ENCODE results near the gene TNS3. TPM values are rescaled to one million over a fixed set of nuclear protein-coding genes. Genes with fewer than 3 reads are reported as not detected.
"Not testable (repeated sequence)": the region's sequence is repeated elsewhere in the genome, so short reads cannot be mapped to it uniquely, and the experiment has no call there.

TNS3 gene
- total RNA-seq, 2 donors from 2014 or later, result 64.8 to 69.3 TPM

- DNase-seq (ENCODE audit: low spot score), result no peak
- intact Hi-C loops (cut with DNase I), result no loop called here
Observed at GRCh38 chr7:47550788-47551470, 31.0 kb downstream of the TNS3 start.

DNA sequence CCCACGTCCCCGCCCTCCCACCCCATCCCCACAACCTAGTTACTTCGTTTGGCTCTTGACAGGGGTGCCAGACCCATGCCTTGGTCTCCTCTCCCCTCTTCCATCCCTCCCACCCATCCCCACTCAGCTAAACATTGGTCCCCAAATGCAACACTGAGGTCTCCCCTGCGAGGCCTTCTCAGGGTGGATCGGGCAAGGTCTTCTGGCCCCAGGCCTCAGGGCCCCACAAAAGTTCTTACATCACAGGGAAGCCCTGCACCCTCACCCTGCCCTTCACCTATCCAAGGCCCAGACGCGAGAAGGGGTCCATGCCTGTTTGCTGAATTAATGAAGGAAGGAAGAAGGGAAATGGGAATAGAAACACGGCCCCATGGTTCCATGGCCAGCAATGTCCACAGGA, 32.0 kb downstream of the TNS3 start:
- no peak for DNase-seq (ENCODE audit: low spot score)
- intact Hi-C loops (cut with DNase I), result no loop called here

DNA sequence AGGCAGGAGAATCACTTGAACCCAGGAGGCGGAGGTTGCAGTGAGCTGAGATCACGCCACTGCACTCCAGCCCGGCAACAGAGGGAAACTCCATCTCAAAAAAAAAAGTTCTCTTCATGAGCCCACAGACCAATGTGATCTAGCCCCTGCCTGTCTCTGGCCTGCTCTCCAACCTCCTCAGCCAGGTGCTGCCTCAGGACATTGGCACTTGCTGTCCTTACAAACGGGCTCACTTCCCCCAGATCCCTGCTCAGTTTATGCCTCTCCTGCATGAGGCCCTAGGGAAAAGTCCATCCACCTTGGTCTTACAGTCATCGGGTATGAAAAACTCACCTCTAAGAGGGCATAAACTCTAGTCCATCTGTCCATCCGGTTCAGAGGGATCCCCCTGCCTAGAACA, 32.5 kb downstream of the TNS3 start:
- intact Hi-C loops (cut with DNase I), result no loop called here
- DNase-seq (ENCODE audit: low spot score), result no peak

DNA sequence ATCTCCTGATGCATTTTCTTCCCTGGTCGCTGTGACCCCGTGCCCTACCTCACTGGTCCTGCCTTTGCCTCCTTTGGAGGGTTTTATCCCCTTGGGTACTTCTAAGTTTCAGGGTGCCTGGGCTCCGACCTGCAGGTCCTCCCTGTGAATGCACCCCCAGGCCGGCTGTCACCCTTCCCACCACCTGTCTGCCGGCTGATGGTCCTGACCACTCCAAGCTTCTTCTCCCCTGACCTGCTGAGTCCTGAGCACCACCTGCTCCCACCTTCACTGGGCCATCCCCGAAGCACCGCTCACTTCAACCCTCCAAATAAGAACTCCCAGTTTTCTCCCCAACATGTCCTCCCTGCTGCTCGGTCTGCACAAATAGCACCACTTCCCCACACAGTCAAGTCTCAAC, 33.4 kb downstream of the TNS3 start:
- intact Hi-C loops (cut with DNase I), result no loop called here
- no peak for DNase-seq (ENCODE audit: low spot score)

GRCh38 chr7:47546733-47547494, 35.0 kb downstream of the TNS3 start:
- intact Hi-C loops (cut with DNase I), result no loop called here
- no peak for DNase-seq (ENCODE audit: low spot score)

- intact Hi-C loops (cut with DNase I), result no loop called here
- DNase-seq (ENCODE audit: low spot score), result no peak
Observed at GRCh38 chr7:47546171-47546570, 35.7 kb downstream of the TNS3 start.

- DNase-seq (ENCODE audit: low spot score), result no peak
- intact Hi-C loops (cut with DNase I), result no loop called here
Observed at GRCh38 chr7:47544416-47544815, 37.5 kb downstream of the TNS3 start.

DNA sequence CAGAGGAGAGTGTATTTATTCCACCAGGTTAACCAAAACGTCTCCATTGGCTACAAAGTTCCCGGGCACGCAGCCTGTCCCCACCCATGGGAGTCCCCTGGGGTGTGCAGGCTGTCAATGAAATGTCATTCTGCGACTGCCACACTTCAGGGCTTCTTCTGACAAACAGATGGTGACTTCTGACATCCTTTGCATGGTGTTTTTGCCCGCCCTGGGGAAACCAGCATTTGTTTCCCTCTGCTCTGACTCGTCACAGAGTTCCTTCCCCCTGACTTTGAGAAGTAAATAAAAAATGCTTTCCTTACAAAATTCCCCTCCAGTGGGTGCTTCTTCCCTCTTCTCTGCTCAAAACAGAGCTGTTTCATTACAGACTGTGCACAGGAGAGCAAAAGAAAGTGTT, 38.2 kb downstream of the TNS3 start:
- no peak for DNase-seq (ENCODE audit: low spot score)
- intact Hi-C loops (cut with DNase I), result no loop called here

- DNase-seq (ENCODE audit: low spot score), result no peak
- intact Hi-C loops (cut with DNase I), result no loop called here
Observed at GRCh38 chr7:47543056-47543455, 38.9 kb downstream of the TNS3 start.

GRCh38 chr7:47542051-47542450, 39.9 kb downstream of the TNS3 start:
- intact Hi-C loops (cut with DNase I), result no loop called here
- DNase-seq (ENCODE audit: low spot score), result no peak

DNA sequence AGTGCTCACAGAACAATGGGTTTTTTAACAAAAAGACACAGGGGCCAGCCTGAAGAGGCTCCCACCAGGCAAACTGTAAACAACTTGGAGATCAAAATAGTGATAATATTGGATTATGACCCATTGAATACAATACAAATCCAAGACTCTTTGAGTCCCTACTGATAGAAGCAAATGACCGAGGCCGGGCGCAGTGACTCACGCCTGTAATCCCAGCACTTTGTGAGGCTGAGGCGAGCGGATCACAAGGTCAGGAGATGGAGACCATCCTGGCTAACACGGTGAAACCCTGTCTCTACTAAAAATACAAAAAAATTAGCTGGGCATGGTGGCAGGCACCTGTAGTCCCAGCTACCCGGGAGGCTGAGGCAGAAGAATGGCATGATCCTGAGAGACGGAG, 40.4 kb downstream of the TNS3 start:
- DNase-seq (ENCODE audit: low spot score); intact Hi-C loops (cut with DNase I): not testable (repeated sequence)

GRCh38 chr7:47540387-47541350, 41.2 kb downstream of the TNS3 start:
- intact Hi-C loops (cut with DNase I), result no loop called here
- no peak for DNase-seq (ENCODE audit: low spot score)

DNA sequence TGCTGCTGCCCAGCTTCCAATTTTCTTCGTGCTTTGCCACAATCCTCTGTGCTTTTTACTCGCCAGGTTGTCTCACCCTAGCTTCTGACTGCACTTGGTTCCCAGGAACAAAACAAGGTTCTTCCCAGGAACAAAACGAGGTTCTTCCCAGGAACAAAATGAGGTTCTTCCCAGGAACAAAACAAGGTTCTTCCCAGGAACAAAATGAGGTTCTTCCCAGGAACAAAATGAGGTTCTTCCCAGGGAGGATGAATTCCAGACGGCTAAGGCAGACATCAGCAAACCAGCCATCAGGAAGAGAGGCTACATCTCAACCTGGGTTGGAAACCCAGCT, 41.9 kb downstream of the TNS3 start:
- intact Hi-C loops (cut with DNase I), result no loop called here
- no peak for DNase-seq (ENCODE audit: low spot score)

- DNase-seq (ENCODE audit: low spot score), result peak; percentile 70
- intact Hi-C loops (cut with DNase I), result no loop called here
Observed at GRCh38 chr7:47539398-47540052, 42.4 kb downstream of the TNS3 start.

DNA sequence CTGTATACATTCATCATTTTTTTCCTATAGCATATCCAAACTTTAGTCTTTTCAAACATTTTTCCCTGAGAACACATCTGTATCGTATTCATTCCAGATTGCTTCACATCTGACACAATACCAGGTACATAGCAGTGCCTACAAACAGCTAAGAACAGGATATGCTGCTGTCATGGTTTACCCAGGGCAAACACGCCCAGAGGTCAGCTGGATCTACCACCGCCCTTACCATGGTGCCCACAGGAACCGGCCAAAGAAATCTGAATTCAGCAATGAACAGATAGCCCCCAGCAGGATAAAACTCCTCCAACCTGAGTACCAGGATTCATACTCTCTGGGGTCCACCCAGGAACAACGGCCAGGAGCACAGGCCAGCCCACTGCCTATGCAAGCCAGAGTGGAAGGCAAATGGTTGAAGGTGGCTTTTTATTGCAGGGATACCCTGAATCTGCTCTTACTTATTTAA, 43.0 kb downstream of the TNS3 start:
- peak; percentile 47 for DNase-seq (ENCODE audit: low spot score)
- intact Hi-C loops (cut with DNase I), result no loop called here

DNA sequence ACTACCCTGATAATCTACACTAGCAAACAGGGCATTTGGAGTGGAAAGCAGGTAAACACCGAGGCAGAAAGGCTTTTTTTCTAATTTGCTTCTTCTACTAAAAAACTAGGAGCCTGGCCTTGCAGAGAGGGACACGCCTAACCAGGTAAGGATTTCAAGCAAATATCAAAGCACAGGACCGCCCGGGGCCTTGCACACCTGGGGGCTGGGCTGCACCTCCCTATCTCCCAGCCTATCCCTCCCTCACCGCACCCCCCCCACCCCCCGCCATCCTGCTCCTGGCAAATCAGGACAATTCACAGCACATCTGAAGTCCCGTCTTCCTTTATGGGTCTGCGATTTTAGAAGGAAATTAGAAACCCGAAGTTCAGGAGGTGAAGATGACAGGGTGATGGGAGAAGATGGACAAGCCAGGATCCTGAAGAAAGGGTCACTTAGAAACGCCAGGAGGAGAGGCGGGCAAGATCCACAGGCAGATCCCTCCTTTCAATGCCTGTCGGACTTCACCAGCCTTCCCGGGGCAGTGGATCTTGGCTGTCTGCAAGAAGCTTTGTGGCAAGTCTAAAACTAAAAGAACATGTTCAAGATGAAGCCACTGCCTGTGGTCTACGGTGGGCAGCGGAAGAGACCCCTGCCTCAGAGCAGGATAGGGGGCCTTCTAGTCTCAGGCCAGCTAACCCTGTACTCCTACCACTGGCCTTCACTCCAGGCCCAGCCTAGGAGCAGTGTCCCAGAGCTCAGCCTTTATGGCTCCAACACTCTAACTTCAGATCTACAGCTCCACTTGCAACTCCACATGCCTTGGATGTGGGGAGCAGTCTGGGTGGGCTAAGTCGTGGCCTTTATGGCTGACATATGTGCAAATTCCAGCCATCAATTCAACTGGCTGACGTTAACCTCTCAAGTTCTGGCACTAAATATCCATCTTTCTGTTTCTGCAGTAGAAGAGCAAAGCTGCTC, 43.9 kb downstream of the TNS3 start:
- intact Hi-C loops (cut with DNase I), result no loop called here

DNA sequence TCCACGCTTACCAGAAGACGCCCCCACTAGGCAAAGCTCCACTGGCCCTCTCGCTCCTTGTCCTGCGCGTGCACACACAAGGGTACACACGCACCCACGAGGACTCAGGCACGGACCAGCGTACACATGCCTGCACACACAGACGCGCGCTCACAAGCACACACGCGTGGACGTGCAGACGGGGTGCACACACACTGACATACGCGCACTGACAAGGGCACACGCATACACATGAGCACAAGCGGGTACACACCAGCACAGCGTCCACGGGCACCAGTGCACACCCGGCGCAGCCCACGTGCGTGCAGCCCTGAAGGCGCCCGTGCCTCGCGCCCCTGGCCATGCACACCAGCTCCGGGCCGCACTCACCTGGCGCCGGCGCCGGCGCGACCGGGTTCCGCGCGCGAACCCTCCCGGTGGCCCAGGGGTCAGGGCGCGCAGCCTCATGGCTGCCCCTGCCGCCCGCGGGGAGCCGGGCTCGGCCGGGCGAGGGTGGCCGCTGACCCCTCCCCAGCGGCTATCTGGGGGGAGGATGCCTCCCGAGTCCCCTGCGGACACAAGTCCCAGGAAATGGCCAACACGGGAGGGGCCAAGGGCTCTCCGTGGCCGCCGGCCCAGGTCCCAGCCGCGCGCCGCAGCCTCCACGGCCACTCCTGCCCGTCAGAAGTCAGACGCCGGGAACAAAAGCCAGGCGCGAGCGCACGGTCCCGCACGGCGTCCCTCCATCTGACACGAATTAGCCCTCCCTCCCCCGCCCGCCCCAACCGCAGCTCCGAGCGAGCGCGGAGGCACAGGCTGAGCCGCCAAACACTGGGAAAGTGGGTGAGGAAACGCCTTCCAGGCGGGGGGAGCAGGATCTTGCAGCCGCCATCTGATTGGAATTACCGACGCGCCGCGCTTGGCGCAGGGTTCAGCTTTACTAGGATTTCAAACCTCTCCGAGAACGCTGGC, 45.0 kb downstream of the TNS3 start:
- intact Hi-C loops (cut with DNase I), result no loop called here
- peak; percentile 88 for DNase-seq (ENCODE audit: low spot score)

More for the DNA sequence above, 43.9 kb downstream of the TNS3 start:
- DNase-seq (ENCODE audit: low spot score), result peak; percentile 67
